Parathyroid adenoma (tissue), 2 donors: ENCODE data around the gene ELK3.

Experiments used
- H2AFZ ChIP-seq: fragments of 300-600 bp; sonication (generic); one replicate; pipeline ENCODE4 v1.7.0; 2017; ENCODE audit warnings: antibody characterized with exemption, mild to moderate bottlenecking
- H3K27ac ChIP-seq: fragments of 300-600 bp; sonication (generic); one replicate; pipeline ENCODE4 v1.7.0; 2017
- H3K27me3 ChIP-seq: fragments of 300-600 bp; sonication (generic); one replicate; pipeline ENCODE4 v1.7.0; 2017; ENCODE audit warnings: low read length; ENCODE audit not compliant: control insufficient read depth, insufficient read depth
- H3K36me3 ChIP-seq: fragments of 300-600 bp; sonication (generic); one replicate; pipeline ENCODE4 v1.7.0; 2017; ENCODE audit warnings: low read length; ENCODE audit not compliant: control insufficient read depth, insufficient read depth
- H3K4me1 ChIP-seq: fragments of 300-600 bp; sonication (generic); one replicate; pipeline ENCODE4 v1.7.0; 2017; ENCODE audit warnings: control low read depth
- H3K4me2 ChIP-seq: fragments of 300-600 bp; sonication (generic); one replicate; pipeline ENCODE4 v1.7.0; 2017; ENCODE audit warnings: low read length
- H3K4me3 ChIP-seq: fragments of 300-600 bp; sonication (generic); one replicate; pipeline ENCODE4 v1.7.0; 2017; ENCODE audit warnings: low read depth, low read length
- H3K79me2 ChIP-seq: fragments of 300-600 bp; sonication (generic); one replicate; pipeline ENCODE4 v1.7.0; 2017; ENCODE audit warnings: control low read depth
- H3K9ac ChIP-seq: fragments of 300-600 bp; sonication (generic); one replicate; pipeline ENCODE4 v1.7.0; 2017; ENCODE audit warnings: mild to moderate bottlenecking
- H3K9me3 ChIP-seq: fragments of 300-600 bp; sonication (generic); one replicate; pipeline ENCODE4 v1.7.0; 2017; ENCODE audit warnings: low read length; ENCODE audit not compliant: control insufficient read depth
- CTCF ChIP-seq: fragments of 300-600 bp; sonication (generic); IDR thresholded peaks from one replicate; pipeline ENCODE4 v1.7.0; 2017; ENCODE audit warnings: antibody characterized with exemption, mild to moderate bottlenecking
- donor health status: primary hyperparathyroidism.

The ELK3 gene

GRCh38 chr12:96237035-96237434, 42.9 kb downstream of the ELK3 start:
- H3K9ac ChIP-seq, result no peak overlapping the region
- H2AFZ ChIP-seq, result no peak overlapping the region
- H3K9me3 ChIP-seq, result no peaks in the 10 kb centered on the region
- H3K79me2 ChIP-seq, result peaks cover 2% of the 10 kb centered on the region
- H3K4me1 ChIP-seq, result peaks cover 7% of the 10 kb centered on the region
- H3K4me2 ChIP-seq, result no peak overlapping the region
- no peaks in the 10 kb centered on the region for H3K36me3 ChIP-seq
- no peaks in the 10 kb centered on the region for H3K27me3 ChIP-seq
- no peak overlapping the region for H3K4me3 ChIP-seq
- no peak for TF ChIP-seq CTCF
- peak overlapping the region; percentile 73 for H3K27ac ChIP-seq

GRCh38 chr12:96237465-96238077, 43.4 kb downstream of the ELK3 start:
- H3K27ac ChIP-seq, result peak overlapping the region; percentile 73
- no peak overlapping the region for H3K4me3 ChIP-seq
- no peak for TF ChIP-seq CTCF
- no peaks in the 10 kb centered on the region for H3K27me3 ChIP-seq
- no peak overlapping the region for H3K4me2 ChIP-seq
- H3K79me2 ChIP-seq, result peaks cover 2% of the 10 kb centered on the region
- no peaks in the 10 kb centered on the region for H3K9me3 ChIP-seq
- peaks cover 7% of the 10 kb centered on the region for H3K4me1 ChIP-seq
- no peak overlapping the region for H2AFZ ChIP-seq
- no peaks in the 10 kb centered on the region for H3K36me3 ChIP-seq
- H3K9ac ChIP-seq, result no peak overlapping the region

- H3K9ac ChIP-seq, result no peak overlapping the region
Observed at GRCh38 chr12:96238336-96239047, 44.3 kb downstream of the ELK3 start.

GRCh38 chr12:96239711-96240635, 45.8 kb downstream of the ELK3 start:
- no peak for TF ChIP-seq CTCF
- Histone ChIP-seq H3K79me2 (peaks cover 2% of the 10 kb centered on the region), H3K27ac (peak overlapping the region; percentile 72), H3K36me3 (no peaks in the 10 kb centered on the region), H2AFZ (no peak overlapping the region), H3K27me3 (no peaks in the 10 kb centered on the region), H3K4me1 (peaks cover 7% of the 10 kb centered on the region), H3K9ac (no peak overlapping the region), H3K4me3 (no peak overlapping the region), H3K9me3 (no peaks in the 10 kb centered on the region), H3K4me2 (no peak overlapping the region)

More at GRCh38 chr12:96238336-96239047, 44.3 kb downstream of the ELK3 start:
- H2AFZ ChIP-seq, result no peak overlapping the region
- peaks cover 2% of the 10 kb centered on the region for H3K79me2 ChIP-seq
- no peaks in the 10 kb centered on the region for H3K36me3 ChIP-seq
- H3K4me1 ChIP-seq, result peaks cover 7% of the 10 kb centered on the region
- no peak overlapping the region for H3K4me2 ChIP-seq
- peak overlapping the region; percentile 73 for H3K27ac ChIP-seq
- no peaks in the 10 kb centered on the region for H3K27me3 ChIP-seq
- H3K9me3 ChIP-seq, result no peaks in the 10 kb centered on the region
- no peak overlapping the region for H3K4me3 ChIP-seq
- no peak for TF ChIP-seq CTCF
